Ovary (tissue), 3 donors: ENCODE measurements around the gene ROR2.

Experiments
- EP300 ChIP-seq: sonication (generic); formaldehyde crosslinking; IDR thresholded peaks from one replicate; pipeline ENCODE4 v1.6.1; 2017; ENCODE audit warnings: antibody characterized with exemption
- TF ChIP-seq, protein P1 (sequence below), 3 donors: fragments of 450-650 bp in 2 of 3; fragments of 200-600 bp in 1 of 3; IDR thresholded peaks; one replicate each; pipeline versions ENCODE4 v1.5.1 to v1.8.0; 2016 to 2022; ENCODE audit warnings: antibody characterized with exemption in 3 of 3, mild to moderate bottlenecking in 1 of 3
- donor health status: DM: no; HTN: no; CAD: no.

DNA sequence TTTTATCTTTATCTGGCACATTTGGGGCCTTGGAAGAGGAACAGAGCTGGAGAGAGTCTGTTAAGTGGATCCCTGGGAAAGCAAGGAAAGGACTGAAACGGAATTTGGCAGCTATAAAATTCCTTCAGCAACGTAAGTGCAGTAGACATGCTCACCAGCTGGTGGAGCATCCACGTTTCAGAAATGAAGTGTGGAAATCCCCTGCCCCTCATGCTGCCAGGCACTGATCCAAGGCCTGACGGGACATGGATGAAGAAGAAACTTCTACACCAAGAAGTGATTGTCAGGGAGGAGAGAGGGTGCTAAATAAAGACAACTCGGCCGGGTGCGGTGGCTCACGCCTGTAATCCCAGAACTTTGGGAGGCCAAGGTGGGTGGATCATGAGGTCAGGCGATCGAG, 209.3 kb downstream of the ROR2 start:
- no peak for TF ChIP-seq EP300
- TF ChIP-seq, protein P1, sequence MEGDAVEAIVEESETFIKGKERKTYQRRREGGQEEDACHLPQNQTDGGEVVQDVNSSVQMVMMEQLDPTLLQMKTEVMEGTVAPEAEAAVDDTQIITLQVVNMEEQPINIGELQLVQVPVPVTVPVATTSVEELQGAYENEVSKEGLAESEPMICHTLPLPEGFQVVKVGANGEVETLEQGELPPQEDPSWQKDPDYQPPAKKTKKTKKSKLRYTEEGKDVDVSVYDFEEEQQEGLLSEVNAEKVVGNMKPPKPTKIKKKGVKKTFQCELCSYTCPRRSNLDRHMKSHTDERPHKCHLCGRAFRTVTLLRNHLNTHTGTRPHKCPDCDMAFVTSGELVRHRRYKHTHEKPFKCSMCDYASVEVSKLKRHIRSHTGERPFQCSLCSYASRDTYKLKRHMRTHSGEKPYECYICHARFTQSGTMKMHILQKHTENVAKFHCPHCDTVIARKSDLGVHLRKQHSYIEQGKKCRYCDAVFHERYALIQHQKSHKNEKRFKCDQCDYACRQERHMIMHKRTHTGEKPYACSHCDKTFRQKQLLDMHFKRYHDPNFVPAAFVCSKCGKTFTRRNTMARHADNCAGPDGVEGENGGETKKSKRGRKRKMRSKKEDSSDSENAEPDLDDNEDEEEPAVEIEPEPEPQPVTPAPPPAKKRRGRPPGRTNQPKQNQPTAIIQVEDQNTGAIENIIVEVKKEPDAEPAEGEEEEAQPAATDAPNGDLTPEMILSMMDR (IDR thresholded peaks at IDR 0.05), result peak in 2 of 3 donors; percentile 35 to 46
